OCI-LY1 (cell line): ENCODE results near the gene NRCAM.

Experiments used
- CTCF ChIP-seq: fragments of 200-600 bp; sonication (generic), shearing (Covaris generic); IDR thresholded peaks from 2 replicates; pipeline ENCODE4 v1.5.1; 2017; ENCODE audit warnings: mild to moderate bottlenecking, antibody characterized with exemption, low read length, moderate library complexity, mixed read lengths
- EZH2 ChIP-seq: fragments of 200-600 bp; sonication (generic), shearing (Covaris generic); IDR thresholded peaks from 2 replicates; pipeline ENCODE4 v1.8.0; 2017; ENCODE audit warnings: borderline replicate concordance, mixed run types, mild to moderate bottlenecking, antibody characterized with exemption, low read length, moderate library complexity, mixed read lengths

GRCh38 chr7:108326938-108327337 lies 129.3 kb downstream of the NRCAM start:
- TF ChIP-seq EZH2 (no peak), CTCF (no peak)
